ENCODE results near the gene FIZ1.
A peak's percentile ranks its signal among the peaks of the same experiment; 100 is the strongest.

Gene FIZ1

DNA sequence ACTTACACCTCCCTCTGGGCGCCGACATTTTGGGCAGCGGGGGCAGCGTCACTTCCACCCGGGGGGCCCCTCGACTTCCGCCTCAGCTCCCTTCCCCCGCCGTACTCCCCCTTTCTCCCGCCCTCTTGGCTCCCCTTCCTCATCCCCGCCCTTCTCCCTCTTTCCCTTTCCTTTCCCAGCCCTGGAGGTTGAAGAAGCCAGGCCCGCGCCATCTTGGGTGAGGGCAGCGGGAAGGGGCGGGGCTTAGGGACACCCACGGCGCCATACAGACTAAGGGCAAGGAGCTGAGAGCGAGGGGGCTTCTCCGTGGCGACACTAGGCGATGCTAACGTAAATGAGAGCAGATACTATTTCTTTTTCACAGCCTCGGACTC is at the start of gene FIZ1:
Gene FIZ1, minus strand, starts transcription at position 50 of the 374 bp plus-strand sequence. CDS start 1,652 bp downstream, outside the sequence.
- peak; percentile 93 for DNase-seq (ENCODE audit: low read depth, low spot score)

GRCh38 chr19:55648585-55649267 is 49.4 kb upstream of the FIZ1 start:
- DNase-seq (ENCODE audit: low read depth, low spot score), result no peak

GRCh38 chr19:55647732-55648584 is 48.6 kb upstream of the FIZ1 start, which contains the start of gene CCDC106:
Gene CCDC106, plus strand, starts transcription at chr19:55648212. Its CDS starts 835 bp downstream, at chr19:55649047.
- DNase-seq (ENCODE audit: low read depth, low spot score), result no peak

GRCh38 chr19:55646889-55647731 is 47.8 kb upstream of the FIZ1 start:
- DNase-seq (ENCODE audit: low read depth, low spot score), result no peak

- DNase-seq (ENCODE audit: low read depth, low spot score), result no peak
These were observed 46.2 kb upstream of the FIZ1 start for GRCh38 chr19:55645512-55645881.

- DNase-seq (ENCODE audit: low read depth, low spot score), result no peak
These were observed 45.7 kb upstream of the FIZ1 start for GRCh38 chr19:55644842-55645511.

DNA sequence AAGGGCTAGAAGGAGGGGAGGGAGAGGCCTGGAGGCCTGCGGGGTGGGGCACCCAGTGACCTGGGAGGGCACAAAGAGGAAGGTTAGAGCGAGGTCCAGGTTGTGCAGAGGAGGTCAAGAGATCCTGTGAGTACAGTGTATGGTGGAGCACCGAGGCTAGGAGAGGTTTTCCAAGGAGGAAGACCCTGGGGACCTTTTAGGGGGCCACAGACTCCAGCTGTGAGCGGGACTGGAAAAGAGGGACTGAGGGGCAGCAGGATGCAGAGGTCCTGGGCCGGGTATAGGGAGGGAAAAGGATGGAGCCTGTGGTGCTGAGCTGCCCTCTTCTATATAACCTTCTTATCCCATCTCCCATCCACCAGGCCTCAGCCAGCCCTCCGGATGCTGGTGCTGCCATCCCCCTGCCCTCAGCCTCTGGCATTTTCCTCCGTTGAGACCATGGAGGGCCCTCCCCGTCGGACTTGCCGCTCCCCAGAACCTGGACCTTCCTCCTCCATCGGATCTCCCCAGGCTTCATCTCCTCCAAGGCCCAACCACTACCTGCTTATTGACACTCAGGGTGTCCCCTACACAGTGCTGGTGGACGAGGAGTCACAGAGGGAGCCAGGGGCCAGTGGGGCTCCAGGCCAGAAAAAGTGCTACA is 45.0 kb upstream of the FIZ1 start:
- DNase-seq (ENCODE audit: low read depth, low spot score), result no peak

DNA sequence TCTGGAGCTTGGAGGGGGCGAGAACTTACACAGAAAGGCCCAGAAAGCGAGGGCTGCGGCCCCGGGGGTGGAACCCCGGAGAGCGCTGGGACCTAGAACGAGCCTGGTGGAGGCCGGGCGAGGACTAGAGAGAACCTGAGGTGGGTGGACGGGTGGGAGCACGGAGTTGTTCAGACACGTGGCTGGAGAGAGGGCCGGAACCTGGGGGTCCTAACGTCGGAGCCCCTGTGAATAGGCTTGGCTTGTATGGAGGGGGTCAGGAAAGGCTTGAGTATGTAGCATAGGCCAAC is 44.5 kb upstream of the FIZ1 start:
- no peak for DNase-seq (ENCODE audit: low read depth, low spot score)

DNA sequence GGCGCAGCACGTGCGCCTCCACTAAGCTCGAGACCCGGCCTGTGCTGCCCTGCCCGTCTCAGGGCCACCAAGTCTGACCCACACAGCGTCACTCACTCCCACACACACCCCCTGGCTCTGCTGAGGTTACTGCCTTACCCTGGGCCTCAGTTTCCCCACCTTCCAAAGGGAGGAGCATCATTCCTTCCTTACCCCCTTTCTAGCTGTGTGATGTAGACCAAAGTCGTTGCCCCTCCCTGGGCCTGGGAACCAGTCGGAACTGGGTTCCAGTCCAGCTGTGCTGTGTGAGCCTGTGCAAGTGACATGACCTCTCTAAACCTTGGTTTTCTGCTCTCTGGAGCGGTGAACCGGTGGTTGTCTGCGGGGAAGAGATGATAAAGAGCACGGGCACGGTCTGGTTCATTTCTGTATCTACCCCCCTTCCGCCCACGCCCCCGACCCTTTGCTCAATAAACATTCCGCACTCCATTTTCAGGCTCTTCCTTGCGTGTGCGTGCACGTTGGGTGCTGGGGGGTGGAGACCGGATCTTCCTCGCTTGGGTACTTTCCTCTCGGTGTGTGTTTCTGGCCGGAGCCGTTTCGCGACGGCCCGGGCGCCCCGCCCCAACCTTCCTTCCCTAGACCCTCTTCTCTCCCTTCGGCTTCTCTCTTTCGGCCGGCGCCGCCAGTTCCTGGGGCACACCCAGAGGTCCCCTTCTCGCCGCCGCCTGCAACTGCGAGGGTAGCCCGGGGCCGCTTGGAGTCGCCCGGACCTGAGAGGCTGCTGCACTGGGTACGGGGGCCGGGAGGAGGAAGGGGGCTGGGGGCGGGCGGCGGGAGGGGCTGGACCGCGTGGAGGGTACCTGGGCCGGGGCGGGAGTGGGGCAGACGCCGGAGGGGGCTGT is 43.9 kb upstream of the FIZ1 start, which contains the start of gene ZNF581:
Gene ZNF581, plus strand, starts transcription at position 647 of the 884 bp plus-strand sequence. CDS start 923 bp downstream, outside the sequence.
- peak; percentile 56 for DNase-seq (ENCODE audit: low read depth, low spot score)

DNA sequence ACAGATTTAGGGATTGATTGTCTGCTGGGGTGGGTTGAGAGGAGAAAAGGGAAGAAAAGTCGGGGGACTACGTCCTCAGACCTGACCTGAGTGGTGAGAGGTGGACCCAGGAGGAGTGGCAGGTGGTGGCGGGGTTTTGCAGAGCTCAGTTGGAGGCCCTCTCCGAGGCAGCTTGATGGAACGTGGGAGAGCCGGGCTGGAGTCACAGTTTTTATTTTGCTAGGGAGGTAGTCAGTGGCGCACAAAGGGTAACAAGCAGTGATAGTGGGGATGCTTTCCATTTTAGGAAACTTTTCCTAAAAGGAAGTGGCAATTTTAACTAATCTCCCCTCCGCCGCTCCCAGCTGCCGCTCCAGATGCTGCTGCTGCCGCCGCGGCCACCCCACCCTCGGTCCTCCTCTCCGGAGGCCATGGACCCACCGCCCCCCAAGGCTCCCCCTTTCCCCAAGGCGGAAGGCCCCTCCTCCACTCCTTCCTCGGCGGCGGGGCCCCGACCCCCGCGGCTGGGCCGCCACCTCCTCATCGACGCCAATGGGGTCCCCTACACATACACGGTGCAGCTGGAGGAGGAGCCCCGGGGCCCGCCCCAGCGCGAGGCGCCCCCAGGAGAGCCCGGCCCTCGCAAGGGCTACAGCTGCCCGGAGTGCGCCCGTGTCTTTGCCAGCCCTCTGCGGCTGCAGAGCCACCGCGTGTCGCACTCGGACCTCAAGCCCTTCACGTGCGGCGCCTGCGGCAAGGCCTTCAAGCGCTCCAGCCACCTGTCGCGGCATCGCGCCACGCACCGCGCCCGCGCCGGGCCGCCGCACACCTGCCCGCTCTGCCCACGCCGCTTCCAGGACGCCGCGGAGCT is 43.1 kb upstream of the FIZ1 start:
- DNase-seq (ENCODE audit: low read depth, low spot score), result no peak

DNA sequence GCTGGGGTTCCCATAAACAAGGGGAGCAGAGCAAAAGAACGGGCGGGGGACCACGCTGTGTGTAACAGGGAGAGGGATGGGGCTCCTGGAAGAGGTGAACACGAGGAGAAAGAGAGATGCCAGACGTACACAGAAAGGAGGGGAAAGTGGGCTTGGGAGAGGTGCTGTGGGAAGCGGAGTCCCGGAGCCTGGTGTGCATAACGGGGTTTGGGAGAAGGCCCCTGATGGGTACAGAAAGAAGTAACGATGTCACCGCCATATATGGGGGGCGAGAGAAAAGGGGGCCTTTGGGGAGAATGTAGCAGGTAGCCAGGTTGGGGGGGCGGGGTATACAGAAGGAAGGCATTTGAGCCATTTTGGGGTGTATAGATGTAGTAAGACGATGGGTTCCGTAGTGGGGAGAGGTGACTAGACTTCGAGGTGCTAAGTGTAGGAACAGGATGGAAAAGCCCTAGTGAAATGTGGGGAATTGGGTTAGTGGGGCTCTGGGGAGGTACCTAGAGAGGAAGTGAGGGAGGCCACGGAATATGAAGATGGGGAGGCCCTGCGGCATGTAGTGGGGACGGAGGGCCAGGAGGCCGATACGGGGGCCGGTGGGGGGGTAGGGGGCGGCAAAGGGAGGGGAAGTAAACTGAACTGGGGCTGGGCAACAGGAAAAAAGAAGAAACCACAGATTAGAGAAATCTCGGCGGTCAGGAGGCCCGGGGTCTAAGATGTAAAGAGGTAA is 42.3 kb upstream of the FIZ1 start:
- DNase-seq (ENCODE audit: low read depth, low spot score), result no peak

- DNase-seq (ENCODE audit: low read depth, low spot score), result no peak
These were observed 41.5 kb upstream of the FIZ1 start, which contains the start of gene ZNF580 for GRCh38 chr19:55640577-55641425. Gene ZNF580, plus strand, starts transcription at chr19:55641002. Its CDS starts 1,507 bp downstream, at chr19:55642509.

DNA sequence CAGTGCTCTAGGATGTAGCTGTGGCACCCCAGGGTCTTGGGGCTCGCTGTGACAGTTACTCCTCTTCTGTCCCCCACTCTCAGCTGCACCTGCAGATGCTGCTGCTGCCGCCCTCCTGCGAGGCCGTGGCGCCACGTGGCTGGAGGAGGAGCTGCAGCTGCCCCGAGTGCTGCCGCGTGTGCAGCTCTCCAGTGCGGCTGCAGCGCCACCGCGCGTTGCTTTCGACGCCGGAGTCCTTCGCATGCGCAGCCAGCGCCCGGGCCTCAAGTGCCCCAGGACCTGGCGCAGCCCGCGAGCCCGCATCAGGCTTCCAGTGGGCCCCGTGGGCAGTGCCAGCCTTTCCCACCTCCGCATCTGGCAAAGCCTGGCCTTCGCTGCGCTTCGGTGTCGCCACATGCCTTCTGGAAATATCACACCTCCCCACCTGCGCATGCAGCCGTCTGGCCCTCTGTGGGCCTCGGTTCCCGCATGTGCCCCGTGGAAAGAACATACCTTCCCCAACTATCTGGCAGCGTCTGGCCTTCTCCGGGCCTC is 40.8 kb upstream of the FIZ1 start:
- no peak for DNase-seq (ENCODE audit: low read depth, low spot score)

DNA sequence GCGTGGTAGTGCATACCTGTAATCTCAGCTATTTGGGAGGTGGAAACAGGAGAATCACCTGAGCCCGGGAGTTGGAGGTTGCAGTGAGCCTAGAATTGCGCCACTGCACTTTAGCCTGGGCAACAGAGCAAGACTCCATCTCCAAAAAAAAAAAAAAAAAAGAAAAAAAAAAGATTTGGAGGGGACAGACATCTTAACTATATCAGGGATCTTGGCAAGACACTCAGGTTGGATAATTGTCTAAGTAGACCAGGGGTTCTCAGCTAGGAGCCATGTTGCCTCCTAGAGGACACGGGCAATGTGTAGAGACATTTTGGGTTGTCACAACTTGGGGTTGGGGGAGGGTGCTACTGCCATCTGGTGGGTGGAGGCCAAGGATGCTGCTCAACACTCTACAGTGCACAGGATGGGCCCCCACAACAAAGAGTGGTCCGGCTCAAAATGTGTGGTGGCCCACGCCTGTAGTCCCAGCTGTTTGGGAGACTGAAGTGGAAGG is 39.6 kb upstream of the FIZ1 start:
- no peak for DNase-seq (ENCODE audit: low read depth, low spot score)

- DNase-seq (ENCODE audit: low read depth, low spot score), result no peak
These were observed 38.2 kb upstream of the FIZ1 start for GRCh38 chr19:55637534-55637933.

DNA sequence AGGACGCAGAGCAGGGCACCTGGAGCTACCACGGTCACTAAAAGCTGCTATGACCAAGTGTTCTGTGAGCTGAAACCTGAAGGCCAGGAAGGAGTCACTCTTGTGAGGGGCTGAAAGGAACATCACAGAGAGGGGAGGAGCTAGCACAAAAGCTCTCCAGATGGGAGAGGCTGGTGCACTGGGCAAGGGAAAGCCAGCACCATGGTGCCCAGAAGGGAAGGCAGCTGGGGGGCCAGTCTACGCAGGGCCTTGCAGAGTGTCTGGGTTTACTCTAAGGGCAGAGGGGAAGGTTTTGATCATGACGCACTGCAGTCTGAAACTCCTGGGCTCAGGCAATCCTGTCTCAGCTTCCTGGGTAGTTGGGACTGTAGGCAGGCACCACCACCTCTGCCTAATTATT is 37.4 kb upstream of the FIZ1 start:
- DNase-seq (ENCODE audit: low read depth, low spot score), result no peak

- DNase-seq (ENCODE audit: low read depth, low spot score), result no peak
These were observed 36.6 kb upstream of the FIZ1 start for GRCh38 chr19:55635856-55636440.

All from activated CD4-positive, CD25-positive, alpha-beta regulatory T cell treated with anti-CD3 and anti-CD28 coated beads, Interleukin-2, amount 50 U/mL, for 16 hours (primary cell).